ENCODE results near the gene RCOR1. TPM values are rescaled to one million over a fixed set of nuclear protein-coding genes. Genes with fewer than 3 reads are reported as not detected.
A peak's percentile ranks its signal among the peaks of the same experiment; 100 is the strongest.

RCOR1 gene
- polyA plus RNA-seq, 1 donor, result 24.2 TPM

DNA sequence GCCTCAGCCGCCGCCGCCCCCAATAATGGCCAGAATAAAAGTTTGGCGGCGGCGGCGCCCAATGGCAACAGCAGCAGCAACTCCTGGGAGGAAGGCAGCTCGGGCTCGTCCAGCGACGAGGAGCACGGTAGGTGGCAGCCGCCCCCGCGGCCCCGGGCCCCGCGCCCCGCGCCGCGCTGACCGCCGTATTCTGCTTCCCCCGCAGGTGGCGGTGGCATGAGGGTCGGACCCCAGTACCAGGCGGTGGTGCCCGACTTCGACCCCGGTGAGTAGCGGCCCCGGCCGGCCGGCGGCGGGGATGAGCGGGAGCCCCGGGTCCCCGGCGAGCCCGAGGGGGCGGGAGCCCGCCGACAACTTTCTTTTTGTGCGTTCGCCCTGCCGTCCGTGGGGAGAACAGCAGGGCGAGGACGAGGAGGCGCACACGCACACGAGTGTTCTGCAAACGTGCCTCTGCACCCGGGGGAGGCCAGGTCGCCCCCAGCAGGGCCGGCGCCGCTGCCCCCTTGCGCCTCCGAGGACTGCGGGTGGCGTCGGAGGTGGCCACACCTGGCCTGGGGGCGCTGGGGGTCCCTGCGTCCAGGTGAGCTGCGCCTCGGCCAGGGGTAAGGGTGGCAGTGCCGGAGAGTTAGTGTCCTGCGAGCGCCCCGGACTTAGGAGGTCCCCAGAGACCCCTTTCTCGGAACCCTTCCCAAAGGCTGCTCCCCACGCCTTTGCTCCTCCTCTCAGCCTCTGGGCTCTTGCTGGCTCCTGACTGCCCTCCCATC lies 794 bp downstream of the RCOR1 start:
- peaks cover 4% of the 10 kb centered on the region for H3K36me3 ChIP-seq (ENCODE audit: control insufficient read depth, insufficient read depth, low read length)
- no CpG with 5 or more reads among the region's 75 CpGs for WGBS (ENCODE audit: insufficient coverage, low lambda C conversion rate)
- H3K27me3 ChIP-seq (ENCODE audit: control insufficient read depth, insufficient read depth, low read length), result no peaks in the 10 kb centered on the region
- peak overlapping the region; percentile 72 for H3K27ac ChIP-seq (ENCODE audit: low read length)
- DNase-seq, result peak; percentile 40 to 63
- H3K9me3 ChIP-seq (ENCODE audit: control insufficient read depth, low read depth, low read length), result no peaks in the 10 kb centered on the region
- H3K4me3 ChIP-seq (ENCODE audit: low read length), result peak overlapping the region; percentile 87
- H3K4me1 ChIP-seq (ENCODE audit: control insufficient read depth, insufficient read depth, low read length), result peaks cover 10% of the 10 kb centered on the region

GRCh38 chr14:102593825-102594137 lies 1.3 kb downstream of the RCOR1 start:
- 0% methylated on average over 6 of the region's 6 CpGs for WGBS (ENCODE audit: insufficient coverage, low lambda C conversion rate)
- Histone ChIP-seq H3K27ac (ENCODE audit: low read length) (peak overlapping the region; percentile 72), H3K4me1 (ENCODE audit: control insufficient read depth, insufficient read depth, low read length) (peaks cover 10% of the 10 kb centered on the region), H3K27me3 (ENCODE audit: control insufficient read depth, insufficient read depth, low read length) (no peaks in the 10 kb centered on the region), H3K36me3 (ENCODE audit: control insufficient read depth, insufficient read depth, low read length) (peaks cover 5% of the 10 kb centered on the region), H3K4me3 (ENCODE audit: low read length) (peak overlapping the region; percentile 87), H3K9me3 (ENCODE audit: control insufficient read depth, low read depth, low read length) (no peaks in the 10 kb centered on the region)
- DNase-seq, result no peak

- Histone ChIP-seq H3K4me1 (ENCODE audit: control insufficient read depth, insufficient read depth, low read length) (peaks cover 10% of the 10 kb centered on the region), H3K4me3 (ENCODE audit: low read length) (peak overlapping the region; percentile 87), H3K27ac (ENCODE audit: low read length) (no peak overlapping the region), H3K36me3 (ENCODE audit: control insufficient read depth, insufficient read depth, low read length) (peaks cover 10% of the 10 kb centered on the region), H3K9me3 (ENCODE audit: control insufficient read depth, low read depth, low read length) (no peaks in the 10 kb centered on the region), H3K27me3 (ENCODE audit: control insufficient read depth, insufficient read depth, low read length) (no peaks in the 10 kb centered on the region)
- DNase-seq, result peak; percentile 37 to 57
- 26% methylated on average over 4 of the region's 7 CpGs for WGBS (ENCODE audit: insufficient coverage, low lambda C conversion rate)
Measured at GRCh38 chr14:102594514-102595175, 2.2 kb downstream of the RCOR1 start.

GRCh38 chr14:102601378-102601925 lies 9.0 kb downstream of the RCOR1 start:
- no peaks in the 10 kb centered on the region for H3K9me3 ChIP-seq (ENCODE audit: control insufficient read depth, low read depth, low read length)
- no peak overlapping the region for H3K27ac ChIP-seq (ENCODE audit: low read length)
- H3K4me1 ChIP-seq (ENCODE audit: control insufficient read depth, insufficient read depth, low read length), result no peaks in the 10 kb centered on the region
- H3K27me3 ChIP-seq (ENCODE audit: control insufficient read depth, insufficient read depth, low read length), result no peaks in the 10 kb centered on the region
- peaks cover 19% of the 10 kb centered on the region for H3K36me3 ChIP-seq (ENCODE audit: control insufficient read depth, insufficient read depth, low read length)
- no CpG with 5 or more reads among the region's 1 CpG for WGBS (ENCODE audit: insufficient coverage, low lambda C conversion rate)
- H3K4me3 ChIP-seq (ENCODE audit: low read length), result no peak overlapping the region
- DNase-seq, result no peak

DNA sequence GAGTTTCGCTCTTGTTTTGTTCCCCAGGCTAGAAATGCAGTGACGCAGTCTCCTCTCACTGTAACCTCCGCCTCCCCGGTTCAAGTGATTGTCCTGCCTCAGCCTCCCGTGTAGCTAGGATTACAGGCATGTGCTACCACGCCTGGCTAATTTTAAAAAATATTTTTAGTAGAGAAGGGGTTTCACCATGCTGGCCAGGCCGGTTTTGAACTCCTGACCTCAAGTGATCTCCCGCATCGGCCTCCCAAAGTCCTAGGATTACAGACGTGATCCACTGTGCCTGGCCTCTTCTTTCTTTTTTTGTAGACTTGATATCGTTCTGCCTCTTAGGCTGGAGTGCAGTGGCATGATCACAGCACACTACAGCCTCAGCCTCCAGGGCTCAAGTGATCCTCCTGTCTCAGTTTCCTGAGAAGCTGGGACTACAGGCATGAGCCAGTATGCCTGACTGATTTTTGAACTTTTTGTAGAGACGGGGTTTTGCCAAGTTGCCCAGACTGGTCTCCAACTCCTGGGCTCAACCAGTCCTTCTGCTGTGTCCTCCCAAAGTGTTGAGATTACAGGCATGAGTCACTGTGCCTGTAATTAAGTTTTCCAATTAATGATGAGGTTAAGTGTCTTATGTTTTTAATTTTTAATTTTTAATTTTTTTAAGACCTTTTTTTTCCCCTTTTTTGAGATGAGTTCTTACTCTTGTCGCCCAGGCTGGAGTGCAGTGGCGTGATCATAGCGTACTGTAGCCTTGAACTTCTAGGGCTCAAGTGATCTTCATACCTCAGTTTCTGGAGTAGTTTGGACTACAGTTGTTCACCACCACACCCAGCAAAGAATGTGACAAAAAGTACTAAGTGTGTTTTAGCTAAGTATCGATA lies 10.2 kb downstream of the RCOR1 start:
- DNase-seq, result no peak
- Histone ChIP-seq H3K27ac (ENCODE audit: low read length) (no peak overlapping the region), H3K36me3 (ENCODE audit: control insufficient read depth, insufficient read depth, low read length) (peaks cover 16% of the 10 kb centered on the region), H3K4me1 (ENCODE audit: control insufficient read depth, insufficient read depth, low read length) (no peaks in the 10 kb centered on the region), H3K27me3 (ENCODE audit: control insufficient read depth, insufficient read depth, low read length) (no peaks in the 10 kb centered on the region), H3K4me3 (ENCODE audit: low read length) (no peak overlapping the region), H3K9me3 (ENCODE audit: control insufficient read depth, low read depth, low read length) (no peaks in the 10 kb centered on the region)
- WGBS (ENCODE audit: insufficient coverage, low lambda C conversion rate), result 93% methylated on average over 3 of the region's 16 CpGs

GRCh38 chr14:102603293-102603907 lies 11.0 kb downstream of the RCOR1 start:
- no peak for DNase-seq
- no peaks in the 10 kb centered on the region for H3K27me3 ChIP-seq (ENCODE audit: control insufficient read depth, insufficient read depth, low read length)
- no peaks in the 10 kb centered on the region for H3K4me1 ChIP-seq (ENCODE audit: control insufficient read depth, insufficient read depth, low read length)
- WGBS (ENCODE audit: insufficient coverage, low lambda C conversion rate), result 90% methylated on average over 2 of the region's 4 CpGs
- H3K36me3 ChIP-seq (ENCODE audit: control insufficient read depth, insufficient read depth, low read length), result peaks cover 15% of the 10 kb centered on the region
- no peak overlapping the region for H3K4me3 ChIP-seq (ENCODE audit: low read length)
- H3K9me3 ChIP-seq (ENCODE audit: control insufficient read depth, low read depth, low read length), result no peaks in the 10 kb centered on the region
- no peak overlapping the region for H3K27ac ChIP-seq (ENCODE audit: low read length)

DNA sequence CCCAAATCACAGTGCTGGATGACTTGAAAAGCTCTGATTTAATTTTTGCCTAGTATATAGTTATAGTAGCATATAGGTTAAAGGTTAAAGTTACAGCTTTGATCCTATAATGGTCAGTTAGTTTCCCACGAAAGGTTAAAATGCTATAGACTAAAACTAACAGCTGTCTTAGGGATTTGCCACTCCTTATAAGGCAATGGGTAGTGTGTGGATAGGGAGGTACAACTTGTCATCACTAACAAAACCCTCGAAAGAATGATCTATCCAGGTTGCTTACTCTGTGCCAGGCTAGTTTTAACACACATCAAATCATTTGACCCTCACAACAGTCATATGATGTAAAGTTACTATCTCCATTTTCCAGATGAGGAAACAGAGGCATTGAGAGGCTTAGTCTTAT lies 11.7 kb downstream of the RCOR1 start:
- no CpG with 5 or more reads among the region's 2 CpGs for WGBS (ENCODE audit: insufficient coverage, low lambda C conversion rate)
- Histone ChIP-seq H3K4me1 (ENCODE audit: control insufficient read depth, insufficient read depth, low read length) (no peaks in the 10 kb centered on the region), H3K27me3 (ENCODE audit: control insufficient read depth, insufficient read depth, low read length) (no peaks in the 10 kb centered on the region), H3K36me3 (ENCODE audit: control insufficient read depth, insufficient read depth, low read length) (peaks cover 10% of the 10 kb centered on the region), H3K4me3 (ENCODE audit: low read length) (no peak overlapping the region), H3K27ac (ENCODE audit: low read length) (no peak overlapping the region), H3K9me3 (ENCODE audit: control insufficient read depth, low read depth, low read length) (no peaks in the 10 kb centered on the region)
- no peak for DNase-seq

DNA sequence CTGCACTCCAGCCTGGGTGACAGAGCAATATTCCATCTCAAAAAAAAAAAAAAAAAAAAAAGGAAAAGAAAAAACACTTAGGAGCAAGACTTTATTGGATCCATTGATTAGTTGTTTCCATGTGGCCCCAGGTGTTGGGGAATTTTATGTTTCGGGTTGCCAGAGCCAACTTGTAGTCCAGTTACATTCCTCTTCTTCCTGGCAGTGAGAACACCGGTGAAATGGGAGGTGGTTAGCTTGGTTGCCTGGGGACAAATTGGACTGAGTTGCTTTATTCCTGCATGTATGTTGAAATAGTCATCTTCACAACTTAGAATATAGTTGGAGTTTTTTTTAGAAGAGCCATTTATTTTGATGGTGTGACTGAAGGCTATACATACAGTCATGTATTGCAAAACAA lies 12.6 kb downstream of the RCOR1 start:
- no CpG with 5 or more reads among the region's 2 CpGs for WGBS (ENCODE audit: insufficient coverage, low lambda C conversion rate)
- DNase-seq, result no peak

GRCh38 chr14:102606296-102606695 lies 13.8 kb downstream of the RCOR1 start:
- Histone ChIP-seq H3K4me1 (ENCODE audit: control insufficient read depth, insufficient read depth, low read length) (no peaks in the 10 kb centered on the region), H3K4me3 (ENCODE audit: low read length) (no peak overlapping the region), H3K27ac (ENCODE audit: low read length) (no peak overlapping the region), H3K27me3 (ENCODE audit: control insufficient read depth, insufficient read depth, low read length) (no peaks in the 10 kb centered on the region), H3K9me3 (ENCODE audit: control insufficient read depth, low read depth, low read length) (no peaks in the 10 kb centered on the region), H3K36me3 (ENCODE audit: control insufficient read depth, insufficient read depth, low read length) (peaks cover 3% of the 10 kb centered on the region)
- 72% methylated on average over 2 of the region's 4 CpGs for WGBS (ENCODE audit: insufficient coverage, low lambda C conversion rate)
- DNase-seq, result no peak

More for the DNA sequence above, 12.6 kb downstream of the RCOR1 start:
- H3K36me3 ChIP-seq (ENCODE audit: control insufficient read depth, insufficient read depth, low read length), result peaks cover 7% of the 10 kb centered on the region
- no peaks in the 10 kb centered on the region for H3K4me1 ChIP-seq (ENCODE audit: control insufficient read depth, insufficient read depth, low read length)
- no peaks in the 10 kb centered on the region for H3K27me3 ChIP-seq (ENCODE audit: control insufficient read depth, insufficient read depth, low read length)
- no peak overlapping the region for H3K4me3 ChIP-seq (ENCODE audit: low read length)
- H3K27ac ChIP-seq (ENCODE audit: low read length), result no peak overlapping the region
- H3K9me3 ChIP-seq (ENCODE audit: control insufficient read depth, low read depth, low read length), result no peaks in the 10 kb centered on the region

DNA sequence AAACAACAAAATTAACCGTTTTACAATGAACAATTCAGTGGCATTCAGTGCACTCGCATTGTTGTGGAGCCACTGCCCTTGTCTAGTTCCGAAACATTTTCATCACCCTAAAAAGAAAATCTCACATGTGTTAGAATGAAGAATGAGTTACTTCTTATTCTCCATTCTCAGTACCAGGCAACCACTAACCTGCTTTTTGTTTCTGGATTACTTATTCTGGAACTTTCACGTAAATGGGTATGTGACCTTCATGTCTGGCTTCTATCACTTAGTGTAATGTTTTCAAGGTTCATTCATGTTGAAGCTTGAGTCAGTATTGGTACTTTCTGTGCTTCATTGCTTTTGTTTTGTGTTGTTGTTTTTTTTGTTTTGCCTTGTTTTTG lies 15.6 kb downstream of the RCOR1 start:
- no peak for DNase-seq
- Histone ChIP-seq H3K4me1 (ENCODE audit: control insufficient read depth, insufficient read depth, low read length) (no peaks in the 10 kb centered on the region), H3K9me3 (ENCODE audit: control insufficient read depth, low read depth, low read length) (no peaks in the 10 kb centered on the region), H3K36me3 (ENCODE audit: control insufficient read depth, insufficient read depth, low read length) (no peaks in the 10 kb centered on the region), H3K27me3 (ENCODE audit: control insufficient read depth, insufficient read depth, low read length) (no peaks in the 10 kb centered on the region), H3K4me3 (ENCODE audit: low read length) (no peak overlapping the region), H3K27ac (ENCODE audit: low read length) (no peak overlapping the region)
- WGBS (ENCODE audit: insufficient coverage, low lambda C conversion rate), result 80% methylated on average over 1 of the region's 4 CpGs

All from large intestine (tissue), 3 donors.